GM12873 (cell line): ENCODE results near the gene ANKH.

ENCODE experiments used
- TF ChIP-seq, protein P1 (sequence below): IDR thresholded peaks from 2 replicates; pipeline ENCODE4 v1.5.1; 2012; ENCODE audit warnings: low read depth, mild to moderate bottlenecking, moderate library complexity, low read length, control low read depth; ENCODE audit not compliant: insufficient read depth; ENCODE audit errors: missing control alignments

ANKH gene

DNA sequence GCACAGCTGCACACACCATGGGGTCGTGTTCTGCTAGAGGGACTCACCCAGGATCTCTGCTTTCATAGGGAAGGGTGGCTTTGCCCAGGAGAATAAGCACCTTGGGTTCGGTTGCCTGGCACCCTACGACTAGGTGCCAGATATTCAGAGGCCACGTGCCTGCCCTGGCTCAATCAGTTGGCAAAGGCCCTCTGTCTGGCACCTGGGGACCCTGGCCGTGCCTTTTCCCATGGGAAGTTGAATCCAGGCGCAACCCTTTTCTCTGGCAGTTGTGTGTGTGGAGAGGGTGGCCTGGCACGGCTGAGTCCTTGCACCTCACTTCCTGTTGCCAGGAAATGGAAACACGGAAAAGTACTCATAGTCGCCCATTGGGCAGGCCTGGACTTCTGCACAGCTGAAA, 10.2 kb upstream of the ANKH start:
- TF ChIP-seq, protein P1, sequence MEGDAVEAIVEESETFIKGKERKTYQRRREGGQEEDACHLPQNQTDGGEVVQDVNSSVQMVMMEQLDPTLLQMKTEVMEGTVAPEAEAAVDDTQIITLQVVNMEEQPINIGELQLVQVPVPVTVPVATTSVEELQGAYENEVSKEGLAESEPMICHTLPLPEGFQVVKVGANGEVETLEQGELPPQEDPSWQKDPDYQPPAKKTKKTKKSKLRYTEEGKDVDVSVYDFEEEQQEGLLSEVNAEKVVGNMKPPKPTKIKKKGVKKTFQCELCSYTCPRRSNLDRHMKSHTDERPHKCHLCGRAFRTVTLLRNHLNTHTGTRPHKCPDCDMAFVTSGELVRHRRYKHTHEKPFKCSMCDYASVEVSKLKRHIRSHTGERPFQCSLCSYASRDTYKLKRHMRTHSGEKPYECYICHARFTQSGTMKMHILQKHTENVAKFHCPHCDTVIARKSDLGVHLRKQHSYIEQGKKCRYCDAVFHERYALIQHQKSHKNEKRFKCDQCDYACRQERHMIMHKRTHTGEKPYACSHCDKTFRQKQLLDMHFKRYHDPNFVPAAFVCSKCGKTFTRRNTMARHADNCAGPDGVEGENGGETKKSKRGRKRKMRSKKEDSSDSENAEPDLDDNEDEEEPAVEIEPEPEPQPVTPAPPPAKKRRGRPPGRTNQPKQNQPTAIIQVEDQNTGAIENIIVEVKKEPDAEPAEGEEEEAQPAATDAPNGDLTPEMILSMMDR = no peak

DNA sequence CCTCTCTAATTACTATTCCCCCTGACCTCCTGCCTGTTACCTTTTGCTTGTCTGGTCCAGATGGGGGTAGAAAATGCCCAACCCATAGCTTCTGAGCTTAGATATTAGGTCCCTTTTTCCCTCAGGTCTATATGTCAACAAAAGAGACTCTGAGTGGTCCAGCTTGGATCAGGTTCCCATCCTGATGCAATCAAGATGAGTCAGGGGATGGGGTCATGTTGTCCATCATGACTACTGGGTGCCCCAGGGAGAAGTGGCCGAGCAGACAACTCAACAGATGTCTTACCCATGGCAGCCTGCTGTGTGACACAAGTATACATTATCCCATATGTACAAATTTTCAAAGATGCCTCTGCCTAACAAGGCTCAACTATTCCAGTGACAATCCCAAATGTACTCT, 9.1 kb upstream of the ANKH start:
- TF ChIP-seq, protein P1 = no peak

- TF ChIP-seq, protein P1 = no peak
These were observed 8.5 kb upstream of the ANKH start for GRCh38 chr5:14879937-14880589.

- TF ChIP-seq, protein P1 = no peak
These were observed 7.8 kb upstream of the ANKH start for GRCh38 chr5:14879393-14879792.

- TF ChIP-seq, protein P1 = no peak
These were observed 4.5 kb upstream of the ANKH start for GRCh38 chr5:14876095-14876494.

- TF ChIP-seq, protein P1 = no peak
These were observed 2.2 kb upstream of the ANKH start for GRCh38 chr5:14873790-14874189.

- TF ChIP-seq, protein P1 = no peak
These were observed 1.5 kb upstream of the ANKH start for GRCh38 chr5:14873093-14873492.
